H9 (cell line): ENCODE measurements around the gene ETHE1. TPM values are rescaled to one million over a fixed set of nuclear protein-coding genes. Genes with fewer than 3 reads are reported as not detected.
A peak's percentile ranks its signal among the peaks of the same experiment; 100 is the strongest.

Experiments used
- DNase-seq: peaks from one replicate; pipeline ENCODE4 v3.0.0-alpha.2; 2017
- H2AFZ ChIP-seq: one replicate; pipeline ENCODE4 v1.6.1; 2013; ENCODE audit warnings: mild to moderate bottlenecking, low read length, control low read depth, moderate library complexity
- H2AK5ac ChIP-seq: 2 replicates; pipeline ENCODE4 v1.6.1; 2013; ENCODE audit warnings: low read length, control low read depth, mixed read lengths; ENCODE audit not compliant: insufficient read length
- H2BK120ac ChIP-seq: one replicate; pipeline ENCODE4 v1.6.1; 2013; ENCODE audit warnings: low read depth, mild to moderate bottlenecking, low read length, control low read depth, inconsistent platforms; ENCODE audit not compliant: poor library complexity, severe bottlenecking
- H2BK12ac ChIP-seq: 2 replicates; pipeline ENCODE4 v1.6.1; 2013; ENCODE audit warnings: low read length, control low read depth, mixed read lengths, low read depth; ENCODE audit not compliant: insufficient read length
- H2BK15ac ChIP-seq: 2 replicates; pipeline ENCODE4 v1.6.1; 2013; ENCODE audit warnings: low read depth, low read length, control low read depth
- H2BK20ac ChIP-seq: one replicate; pipeline ENCODE4 v1.6.1; 2013; ENCODE audit warnings: low read depth, mild to moderate bottlenecking, low read length, control low read depth, inconsistent platforms; ENCODE audit not compliant: poor library complexity, severe bottlenecking
- H2BK5ac ChIP-seq: 2 replicates; pipeline ENCODE4 v1.6.1; 2013; ENCODE audit warnings: low read length, control low read depth, mixed read lengths; ENCODE audit not compliant: insufficient read length
- H3K14ac ChIP-seq: 2 replicates; pipeline ENCODE4 v1.6.1; 2013; ENCODE audit warnings: low read length, control low read depth; ENCODE audit not compliant: insufficient read depth
- H3K18ac ChIP-seq: 2 replicates; pipeline ENCODE4 v1.6.1; 2013; ENCODE audit warnings: low read depth, mild to moderate bottlenecking, mixed read lengths, low read length, control low read depth; ENCODE audit not compliant: insufficient read length
- H3K23ac ChIP-seq: 2 replicates; pipeline ENCODE4 v1.6.1; 2013; ENCODE audit warnings: low read length, control low read depth, mixed read lengths, low read depth; ENCODE audit not compliant: insufficient read length
- H3K23me2 ChIP-seq: 2 replicates; pipeline ENCODE4 v1.6.1; 2013; ENCODE audit warnings: low read depth, mild to moderate bottlenecking, mixed read lengths, low read length, control low read depth; ENCODE audit not compliant: insufficient read length, poor library complexity, severe bottlenecking
- H3K27ac ChIP-seq: 2 replicates; pipeline ENCODE4 v1.5.1; 2013; ENCODE audit warnings: low read length, control low read depth, mixed read lengths, low read depth; ENCODE audit not compliant: insufficient read length
- H3K27me3 ChIP-seq: 2 replicates; pipeline ENCODE4 v1.6.1; 2013; ENCODE audit warnings: low read length, control low read depth, inconsistent platforms; ENCODE audit not compliant: insufficient read depth
- H3K4ac ChIP-seq: 2 replicates; pipeline ENCODE4 v1.6.1; 2013; ENCODE audit warnings: low read depth, mild to moderate bottlenecking, control low read depth, inconsistent platforms, low read length, moderate library complexity
- H3K4me1 ChIP-seq: 2 replicates; pipeline ENCODE4 v1.6.1; 2013; ENCODE audit warnings: low read length, control low read depth, inconsistent platforms; ENCODE audit not compliant: insufficient read depth
- H3K4me2 ChIP-seq: 2 replicates; pipeline ENCODE4 v1.6.1; 2013; ENCODE audit warnings: low read length, control low read depth, mixed read lengths; ENCODE audit not compliant: insufficient read length, insufficient read depth
- H3K56ac ChIP-seq: 2 replicates; pipeline ENCODE4 v1.6.1; 2013; ENCODE audit warnings: low read depth, mild to moderate bottlenecking, mixed read lengths, low read length, control low read depth; ENCODE audit not compliant: insufficient read length
- H3K79me1 ChIP-seq: 2 replicates; pipeline ENCODE4 v1.6.1; 2013; ENCODE audit warnings: low read depth, mild to moderate bottlenecking, moderate library complexity, low read length, control low read depth, inconsistent platforms; ENCODE audit not compliant: insufficient read depth, poor library complexity, severe bottlenecking
- H3K79me2 ChIP-seq: 2 replicates; pipeline ENCODE4 v1.6.1; 2013; ENCODE audit warnings: low read length, control low read depth, inconsistent platforms; ENCODE audit not compliant: insufficient read depth
- H3K9ac ChIP-seq: 2 replicates; pipeline ENCODE4 v1.6.1; 2013; ENCODE audit warnings: low read length, control low read depth, mixed read lengths; ENCODE audit not compliant: insufficient read length; ENCODE audit errors: extremely low read depth
- H3K9me3 ChIP-seq: one replicate; pipeline ENCODE4 v1.6.1; 2013; ENCODE audit warnings: low read depth, low read length, inconsistent platforms; ENCODE audit not compliant: control insufficient read depth
- H3T11ph ChIP-seq: one replicate; pipeline ENCODE4 v1.6.1; 2013; ENCODE audit warnings: mild to moderate bottlenecking, low read length, control low read depth, inconsistent platforms
- H4K20me1 ChIP-seq: one replicate; pipeline ENCODE4 v1.6.1; 2013; ENCODE audit not compliant: control insufficient read depth, insufficient read length, insufficient read depth
- H4K5ac ChIP-seq: 2 replicates; pipeline ENCODE4 v1.6.1; 2013; ENCODE audit warnings: low read depth, mild to moderate bottlenecking, mixed read lengths, low read length, control low read depth; ENCODE audit not compliant: insufficient read length
- H4K8ac ChIP-seq: replicated peaks from 2 replicates; pipeline ENCODE4 v1.6.1; 2013; ENCODE audit warnings: low read length, control low read depth, mixed read lengths, low read depth; ENCODE audit not compliant: insufficient read length
- H4K91ac ChIP-seq: 2 replicates; pipeline ENCODE4 v1.6.1; 2013; ENCODE audit warnings: low read depth, mild to moderate bottlenecking, moderate library complexity, mixed read lengths, low read length, control low read depth; ENCODE audit not compliant: insufficient read length
- H3K27ac Mint-ChIP-seq, 3 experiments: 2 replicates in 2 of 3; 3 replicates in 1 of 3; pipeline ENCODE4 v1.8.0; 2020 to 2021; ENCODE audit warnings: mixed read lengths in 3 of 3, mild to moderate bottlenecking in 1 of 3, moderate library complexity in 1 of 3
- H3K27me3 Mint-ChIP-seq: 2 replicates; pipeline ENCODE4 v1.8.0; 2021; ENCODE audit warnings: low read depth, mild to moderate bottlenecking, moderate library complexity, mixed read lengths
- H3K36me3 Mint-ChIP-seq, 3 experiments: 2 replicates in 2 of 3; 3 replicates in 1 of 3; pipeline ENCODE4 v1.8.0; 2020 to 2021; ENCODE audit warnings: low read depth in 3 of 3, mixed read lengths in 3 of 3; ENCODE audit not compliant: insufficient read depth in 1 of 3
- H3K4me1 Mint-ChIP-seq, 2 experiments: 2 replicates each; pipeline ENCODE4 v1.8.0; 2020; ENCODE audit warnings: mixed read lengths in 2 of 2
- H3K4me3 Mint-ChIP-seq, 2 experiments: 2 replicates in 1 of 2; 3 replicates in 1 of 2; pipeline ENCODE4 v1.8.0; 2020 to 2021; ENCODE audit warnings: mild to moderate bottlenecking in 2 of 2, mixed read lengths in 2 of 2, moderate library complexity in 1 of 2
- H3K9me3 Mint-ChIP-seq, 2 experiments: 2 replicates in 1 of 2; 3 replicates in 1 of 2; pipeline ENCODE4 v1.8.0; 2020; ENCODE audit warnings: mild to moderate bottlenecking in 2 of 2, mixed read lengths in 2 of 2, moderate library complexity in 1 of 2
- CTCF ChIP-seq: fragments of 200-600 bp; sonication (generic); conservative IDR thresholded peaks from 3 replicates; pipeline ENCODE4 v1.8.0; 2021; ENCODE audit warnings: antibody characterized with exemption, mild to moderate bottlenecking
- WGBS: extraction: QIAGEN DNeasy Blood & Tissue Kit; methylation state at CpG from one replicate; pipeline ENCODE4 v1.1.7; 2013; ENCODE audit warnings: missing lambda C conversion rate, low lambda C conversion rate, mixed read lengths; ENCODE audit not compliant: insufficient read length; ENCODE audit errors: extremely low coverage; 5-methylcytosine and 5-hydroxymethylcytosine counted together
- total RNA-seq: library from RNA; stranded (reverse); gene quantifications from 2 replicates; pipeline ENCODE4 v1.2.1, GENCODE V29; 2021

ETHE1 gene
- total RNA-seq, 1 experiment from 2014 or later, result 18.8 TPM

GRCh38 chr19:43560687-43561086 lies 33.7 kb upstream of the ETHE1 start:
- H3K4me3 Mint-ChIP-seq, result no peak overlapping the region

More at GRCh38 chr19:43560687-43561086, 33.7 kb upstream of the ETHE1 start:
- peak; percentile 40 for DNase-seq
- no peak overlapping the region for H3K4me2 ChIP-seq
- no peak overlapping the region for H3K18ac ChIP-seq
- H4K5ac ChIP-seq, result no peak overlapping the region
- H3K27me3 ChIP-seq, result no peaks in the 10 kb centered on the region
- TF ChIP-seq CTCF, result peak; percentile 35; the same call in 2 of the 3 replicates
- no peak overlapping the region for H2BK15ac ChIP-seq
- no peak overlapping the region for H3K14ac ChIP-seq
- H3K79me2 ChIP-seq, result no peaks in the 10 kb centered on the region
- no peak overlapping the region for H3K4ac ChIP-seq
- H3K27ac ChIP-seq, result no peak overlapping the region
- H2AFZ ChIP-seq, result no peak overlapping the region
- no peak overlapping the region for H2BK120ac ChIP-seq
- no CpG with 5 or more reads among the region's 6 CpGs for WGBS
- no peaks in the 10 kb centered on the region for H3K23me2 ChIP-seq
- H3K9me3 Mint-ChIP-seq, result no peaks in the 10 kb centered on the region
- no peaks in the 10 kb centered on the region for H4K20me1 ChIP-seq
- peaks cover 6 to 35% (median 23%) of the 10 kb centered on the region in 3 experiments; a peak in 6 of 7 replicates for H3K36me3 Mint-ChIP-seq
- H3T11ph ChIP-seq, result no peak overlapping the region
- no peaks in the 10 kb centered on the region for H3K4me1 ChIP-seq
- no peak overlapping the region for H2BK20ac ChIP-seq
- H2AK5ac ChIP-seq, result no peak overlapping the region
- H4K8ac ChIP-seq, result no peak overlapping the region
- no peaks in the 10 kb centered on the region; the same call in 1 of the 2 replicates for H3K27me3 Mint-ChIP-seq
- no peak overlapping the region for H3K56ac ChIP-seq
- no peak overlapping the region for H3K9ac ChIP-seq
- H2BK12ac ChIP-seq, result no peak overlapping the region
- H3K27ac Mint-ChIP-seq, result peak overlapping the region; percentile 5 to 64 (median 52); a peak in 4 of 7 replicates
- no peak overlapping the region for H2BK5ac ChIP-seq
- no peak overlapping the region for H4K91ac ChIP-seq
- peaks cover 0 to 3% of the 10 kb centered on the region in 2 experiments; a peak in 1 of 4 replicates for H3K4me1 Mint-ChIP-seq
- no peak overlapping the region for H3K23ac ChIP-seq
- no peaks in the 10 kb centered on the region for H3K9me3 ChIP-seq
- no peaks in the 10 kb centered on the region for H3K79me1 ChIP-seq
